Measurements from ENCODE around the gene LEKR1.

The LEKR1 gene

GRCh38 chr3:156920399-156920798 is 94.2 kb downstream of the LEKR1 start:
- Histone ChIP-seq H3K36me3 (no peaks in the 10 kb centered on the region), H3K27me3 (ENCODE audit: insufficient read depth, low read depth, severe bottlenecking) (no peaks in the 10 kb centered on the region), H3K27ac (no peak overlapping the region), H3K9me3 (ENCODE audit: severe bottlenecking) (no peaks in the 10 kb centered on the region), H3K4me3 (ENCODE audit: low read depth, low read length) (no peak overlapping the region)
- DNase-seq: no peak
- TF ChIP-seq CTCF (IDR thresholded peaks at IDR 0.05; ENCODE audit: low read depth, low read length): no peak

- no peak overlapping the region for H3K27ac ChIP-seq
- H3K9me3 ChIP-seq (ENCODE audit: severe bottlenecking): no peaks in the 10 kb centered on the region
- no peak for DNase-seq
- no peak for TF ChIP-seq CTCF (IDR thresholded peaks at IDR 0.05; ENCODE audit: low read depth, low read length)
- H3K4me3 ChIP-seq (ENCODE audit: low read depth, low read length): no peak overlapping the region
- no peaks in the 10 kb centered on the region for H3K27me3 ChIP-seq (ENCODE audit: insufficient read depth, low read depth, severe bottlenecking)
- no peaks in the 10 kb centered on the region for H3K36me3 ChIP-seq
Measured at GRCh38 chr3:156923349-156923748, 97.2 kb downstream of the LEKR1 start.

GRCh38 chr3:156938724-156939123 is 112.6 kb downstream of the LEKR1 start:
- no peaks in the 10 kb centered on the region for H3K9me3 ChIP-seq (ENCODE audit: severe bottlenecking)
- no peak overlapping the region for H3K4me3 ChIP-seq (ENCODE audit: low read depth, low read length)
- no peaks in the 10 kb centered on the region for H3K27me3 ChIP-seq (ENCODE audit: insufficient read depth, low read depth, severe bottlenecking)
- no peak for TF ChIP-seq CTCF (IDR thresholded peaks at IDR 0.05; ENCODE audit: low read depth, low read length)
- no peaks in the 10 kb centered on the region for H3K36me3 ChIP-seq
- DNase-seq: no peak
- no peak overlapping the region for H3K27ac ChIP-seq

GRCh38 chr3:156939315-156939714 is 113.2 kb downstream of the LEKR1 start:
- Histone ChIP-seq H3K27ac (no peak overlapping the region), H3K27me3 (ENCODE audit: insufficient read depth, low read depth, severe bottlenecking) (no peaks in the 10 kb centered on the region), H3K36me3 (no peaks in the 10 kb centered on the region), H3K4me3 (ENCODE audit: low read depth, low read length) (no peak overlapping the region), H3K9me3 (ENCODE audit: severe bottlenecking) (no peaks in the 10 kb centered on the region)
- DNase-seq: no peak
- no peak for TF ChIP-seq CTCF (IDR thresholded peaks at IDR 0.05; ENCODE audit: low read depth, low read length)

- Histone ChIP-seq H3K36me3 (no peaks in the 10 kb centered on the region), H3K27ac (no peak overlapping the region), H3K4me3 (ENCODE audit: low read depth, low read length) (no peak overlapping the region), H3K27me3 (ENCODE audit: insufficient read depth, low read depth, severe bottlenecking) (no peaks in the 10 kb centered on the region), H3K9me3 (ENCODE audit: severe bottlenecking) (no peaks in the 10 kb centered on the region)
- no peak for TF ChIP-seq CTCF (IDR thresholded peaks at IDR 0.05; ENCODE audit: low read depth, low read length)
- no peak for DNase-seq
Measured at GRCh38 chr3:156941311-156941710, 115.2 kb downstream of the LEKR1 start.

- no peaks in the 10 kb centered on the region for H3K27me3 ChIP-seq (ENCODE audit: insufficient read depth, low read depth, severe bottlenecking)
- H3K9me3 ChIP-seq (ENCODE audit: severe bottlenecking): no peaks in the 10 kb centered on the region
- DNase-seq: no peak
- H3K4me3 ChIP-seq (ENCODE audit: low read depth, low read length): no peak overlapping the region
- H3K27ac ChIP-seq: no peak overlapping the region
- TF ChIP-seq CTCF (IDR thresholded peaks at IDR 0.05; ENCODE audit: low read depth, low read length): no peak
- H3K36me3 ChIP-seq: no peaks in the 10 kb centered on the region
Measured at GRCh38 chr3:156948402-156949210, 122.5 kb downstream of the LEKR1 start.

Data from WERI-Rb-1 (cell line).